ENCODE measurements around the gene FMOD. TPM values are rescaled to one million over a fixed set of nuclear protein-coding genes. Genes with fewer than 3 reads are reported as not detected.

Gene FMOD
- total RNA-seq, 1 donor from 2014 or later, result 0.26 TPM

GRCh38 chr1:203359010-203359571 lies 8.2 kb upstream of the FMOD start:
- Histone ChIP-seq H3K27me3 (ENCODE audit: control insufficient read depth, insufficient read depth, low read length) (no peaks in the 10 kb centered on the region), H3K36me3 (ENCODE audit: control insufficient read depth, insufficient read depth, low read length) (no peaks in the 10 kb centered on the region), H3K4me3 (ENCODE audit: low read depth, low read length) (no peak overlapping the region)
- TF ChIP-seq CTCF (IDR thresholded peaks at IDR 0.05; ENCODE audit: insufficient read depth, low read length, severe bottlenecking), result no peak
- DNase-seq (ENCODE audit: low read depth) (no peak), FAIRE-seq (no peak)

DNA sequence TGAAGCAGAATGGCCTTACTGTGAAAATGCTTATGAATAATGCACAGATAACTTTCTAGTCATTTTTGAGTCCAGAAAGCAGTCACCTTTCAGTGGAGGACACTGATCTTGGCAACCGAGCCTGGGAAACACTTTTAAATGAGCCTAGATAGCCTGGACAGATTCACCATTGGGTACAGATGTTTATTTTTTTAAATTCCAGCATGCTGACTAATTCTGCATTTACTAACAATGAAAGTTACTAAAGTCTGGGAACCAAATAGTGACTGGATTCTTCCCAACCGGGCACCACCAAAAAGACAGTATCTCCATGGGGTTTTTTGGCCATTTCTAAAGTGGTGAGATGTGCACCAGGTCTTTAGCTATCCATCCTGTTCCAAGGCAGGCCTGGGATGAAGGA lies 3.3 kb upstream of the FMOD start:
- no peak for TF ChIP-seq CTCF (IDR thresholded peaks at IDR 0.05; ENCODE audit: insufficient read depth, low read length, severe bottlenecking)
- no peak overlapping the region for H3K4me3 ChIP-seq (ENCODE audit: low read depth, low read length)
- DNase-seq (ENCODE audit: low read depth) (no peak), FAIRE-seq (no peak)
- H3K36me3 ChIP-seq (ENCODE audit: control insufficient read depth, insufficient read depth, low read length), result no peaks in the 10 kb centered on the region
- H3K27me3 ChIP-seq (ENCODE audit: control insufficient read depth, insufficient read depth, low read length), result no peaks in the 10 kb centered on the region

DNA sequence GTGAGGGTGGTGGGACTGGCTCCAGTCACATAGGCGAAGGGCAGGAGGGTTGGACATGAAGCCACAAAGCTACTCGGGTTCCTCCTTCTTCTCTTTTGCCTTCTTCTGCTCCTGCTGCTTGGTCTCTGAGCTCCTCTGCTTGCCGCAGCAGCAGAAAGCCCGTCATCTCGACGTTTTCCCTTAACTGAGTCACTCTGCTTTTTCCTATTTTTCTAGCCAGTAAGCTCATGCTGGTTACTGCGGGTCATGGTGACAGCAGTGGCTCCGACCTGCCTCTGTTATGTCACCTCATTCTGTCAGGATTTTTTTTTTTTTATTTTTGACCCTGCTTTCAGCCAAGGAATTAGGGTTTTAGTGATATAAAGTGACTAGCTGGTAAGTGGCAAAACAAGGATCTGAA lies 2.6 kb upstream of the FMOD start:
- no peak for DNase-seq (ENCODE audit: low read depth)
- no peak for TF ChIP-seq CTCF (IDR thresholded peaks at IDR 0.05; ENCODE audit: insufficient read depth, low read length, severe bottlenecking)
- no peaks in the 10 kb centered on the region for H3K36me3 ChIP-seq (ENCODE audit: control insufficient read depth, insufficient read depth, low read length)
- no peak overlapping the region for H3K4me3 ChIP-seq (ENCODE audit: low read depth, low read length)
- no peak for FAIRE-seq
- no peaks in the 10 kb centered on the region for H3K27me3 ChIP-seq (ENCODE audit: control insufficient read depth, insufficient read depth, low read length)

- Histone ChIP-seq H3K27me3 (ENCODE audit: control insufficient read depth, insufficient read depth, low read length) (no peaks in the 10 kb centered on the region), H3K36me3 (ENCODE audit: control insufficient read depth, insufficient read depth, low read length) (no peaks in the 10 kb centered on the region), H3K4me3 (ENCODE audit: low read depth, low read length) (no peak overlapping the region)
- FAIRE-seq (no peak), DNase-seq (ENCODE audit: low read depth) (no peak)
- no peak for TF ChIP-seq CTCF (IDR thresholded peaks at IDR 0.05; ENCODE audit: insufficient read depth, low read length, severe bottlenecking)
Observed at GRCh38 chr1:203349773-203350524, 973 bp downstream of the FMOD start.

- FAIRE-seq (peak; percentile 95), DNase-seq (ENCODE audit: low read depth) (no peak)
- Histone ChIP-seq H3K36me3 (ENCODE audit: control insufficient read depth, insufficient read depth, low read length) (no peaks in the 10 kb centered on the region), H3K27me3 (ENCODE audit: control insufficient read depth, insufficient read depth, low read length) (peaks cover 2% of the 10 kb centered on the region), H3K4me3 (ENCODE audit: low read depth, low read length) (no peak overlapping the region)
- TF ChIP-seq CTCF (IDR thresholded peaks at IDR 0.05; ENCODE audit: insufficient read depth, low read length, severe bottlenecking), result no peak
Observed at GRCh38 chr1:203349166-203349565, 1.8 kb downstream of the FMOD start.

DNA sequence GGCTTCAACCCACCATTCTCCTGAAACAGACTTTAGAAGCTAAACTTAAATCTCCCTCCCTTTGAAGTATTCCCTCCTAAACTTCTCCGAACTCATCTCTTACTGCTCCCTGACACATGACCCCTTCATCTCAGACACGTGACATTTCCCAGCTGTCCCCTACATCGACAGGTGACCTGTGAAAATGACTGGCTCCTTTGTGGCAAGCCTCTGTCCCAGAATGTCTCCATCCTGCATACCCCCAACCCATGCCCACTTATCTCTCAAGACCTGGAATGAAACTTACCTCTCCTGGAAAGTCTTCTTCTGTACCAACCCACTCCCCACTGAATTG lies 4.2 kb downstream of the FMOD start:
- no peak for FAIRE-seq
- Histone ChIP-seq H3K36me3 (ENCODE audit: control insufficient read depth, insufficient read depth, low read length) (no peaks in the 10 kb centered on the region), H3K4me3 (ENCODE audit: low read depth, low read length) (no peak overlapping the region), H3K27me3 (ENCODE audit: control insufficient read depth, insufficient read depth, low read length) (peaks cover 2% of the 10 kb centered on the region)
- no peak for DNase-seq (ENCODE audit: low read depth)
- no peak for TF ChIP-seq CTCF (IDR thresholded peaks at IDR 0.05; ENCODE audit: insufficient read depth, low read length, severe bottlenecking)

Data from bronchial epithelial cell (primary cell).